Stimulated activated CD4-positive, alpha-beta T cell treated with anti-CD3 and anti-CD28 coated beads, Interleukin-4, amount 100 ng/mL, for 1 hour (primary cell): Measurements from ENCODE around the gene FEZF1.

Experiments used
- DNase-seq: peaks from one replicate; pipeline ENCODE4 v3.0.0-alpha.2; 2020

Gene FEZF1

GRCh38 chr7:122261442-122261841, 43.1 kb downstream of the FEZF1 start:
- DNase-seq: no peak

GRCh38 chr7:122261016-122261415, 43.5 kb downstream of the FEZF1 start:
- no peak for DNase-seq

GRCh38 chr7:122260336-122260735, 44.2 kb downstream of the FEZF1 start:
- no peak for DNase-seq

GRCh38 chr7:122258971-122259370, 45.6 kb downstream of the FEZF1 start:
- DNase-seq: no peak

- no peak for DNase-seq
Measured at GRCh38 chr7:122257056-122257455, 47.5 kb downstream of the FEZF1 start.

GRCh38 chr7:122256046-122256445, 48.5 kb downstream of the FEZF1 start:
- no peak for DNase-seq

- DNase-seq: no peak
Measured at GRCh38 chr7:122255454-122255853, 49.1 kb downstream of the FEZF1 start.
